Left ventricle myocardium inferior (tissue), 1 donor: ENCODE data around the gene PIP4K2C. TPM values are rescaled to one million over a fixed set of nuclear protein-coding genes. Genes with fewer than 3 reads are reported as not detected.

Source experiments
- DNase-seq: peaks from one replicate; pipeline ENCODE4 v3.0.0-alpha.2; 2020
- H3K27ac ChIP-seq: fragments of 200-600 bp; replicated peaks from 2 replicates; pipeline ENCODE4 v1.8.0; 2021
- H3K27me3 ChIP-seq: fragments of 200-600 bp; 2 replicates; pipeline ENCODE4 v1.8.0; 2021; ENCODE audit warnings: low read depth
- H3K36me3 ChIP-seq: fragments of 200-600 bp; 2 replicates; pipeline ENCODE4 v1.8.0; 2021
- H3K4me1 ChIP-seq: fragments of 200-600 bp; 2 replicates; pipeline ENCODE4 v1.8.0; 2021
- H3K4me3 ChIP-seq: fragments of 200-600 bp; 2 replicates; pipeline ENCODE4 v1.8.0; 2021; ENCODE audit warnings: mild to moderate bottlenecking, moderate library complexity
- H3K9me3 ChIP-seq: fragments of 200-600 bp; replicated peaks from 2 replicates; pipeline ENCODE4 v1.8.0; 2021
- CTCF ChIP-seq: fragments of 200-600 bp; IDR thresholded peaks from 2 replicates; pipeline ENCODE4 v1.8.0; 2021; ENCODE audit warnings: antibody characterized with exemption, mild to moderate bottlenecking, borderline replicate concordance
- intact Hi-C: fragments of 100-400 bp; cut with micrococcal nuclease; formaldehyde crosslinking; loops from one replicate; pipeline ENCODE4 v1.11.0; 2022
- total RNA-seq: library from RNA; stranded (reverse); fragmentation: NEBNext Ultra II Directional; extraction: Animal tissue kit (Norgen Biotek cat#: 25700); gene quantifications from one replicate; pipeline ENCODE4 v1.2.1, GENCODE V29; 2021
- donor health status: DM: no; HTN: yes; CAD: no; lungs with severe emphysema.

PIP4K2C gene
- total RNA-seq, 1 donor from 2014 or later: 12.3 TPM

- no peak overlapping the region for H3K27ac ChIP-seq
- H3K27me3 ChIP-seq: peaks cover 42% of the 10 kb centered on the region
- no peaks in the 10 kb centered on the region for H3K36me3 ChIP-seq
- no peak for DNase-seq
- intact Hi-C loops: no loop called here
- no peak for TF ChIP-seq CTCF
- H3K4me1 ChIP-seq: no peaks in the 10 kb centered on the region
- H3K9me3 ChIP-seq: no peaks in the 10 kb centered on the region
- no peak overlapping the region for H3K4me3 ChIP-seq
Observed at GRCh38 chr12:57575771-57576612, 15.0 kb upstream of the PIP4K2C start.

- Histone ChIP-seq H3K4me3 (no peak overlapping the region), H3K27me3 (peaks cover 42% of the 10 kb centered on the region), H3K4me1 (no peaks in the 10 kb centered on the region), H3K27ac (no peak overlapping the region), H3K36me3 (no peaks in the 10 kb centered on the region), H3K9me3 (no peaks in the 10 kb centered on the region)
- no peak for TF ChIP-seq CTCF
- intact Hi-C loops: no loop called here
- no peak for DNase-seq
Observed at GRCh38 chr12:57576613-57577160, 14.3 kb upstream of the PIP4K2C start.

- Histone ChIP-seq H3K9me3 (no peaks in the 10 kb centered on the region), H3K4me3 (no peak overlapping the region)
Observed at GRCh38 chr12:57577981-57578758, 12.8 kb upstream of the PIP4K2C start.

GRCh38 chr12:57579011-57579410 is 12.0 kb upstream of the PIP4K2C start:
- TF ChIP-seq CTCF: no peak
- no peaks in the 10 kb centered on the region for H3K36me3 ChIP-seq

More at GRCh38 chr12:57577981-57578758, 12.8 kb upstream of the PIP4K2C start:
- H3K36me3 ChIP-seq: no peaks in the 10 kb centered on the region
- no peak for DNase-seq
- intact Hi-C loops: no loop called here
- H3K27ac ChIP-seq: no peak overlapping the region
- no peak for TF ChIP-seq CTCF
- H3K27me3 ChIP-seq: peaks cover 41% of the 10 kb centered on the region
- H3K4me1 ChIP-seq: no peaks in the 10 kb centered on the region

GRCh38 chr12:57579677-57580465 is 11.1 kb upstream of the PIP4K2C start:
- no peaks in the 10 kb centered on the region for H3K4me1 ChIP-seq
- no peak for DNase-seq
- no peak overlapping the region for H3K4me3 ChIP-seq
- no peak for TF ChIP-seq CTCF
- no peak overlapping the region for H3K27ac ChIP-seq
- intact Hi-C loops: loop anchor here (5.0 kb wide), 1 partner anchor 42 kb away; no protein-coding TSS in a partner anchor
- no peaks in the 10 kb centered on the region for H3K36me3 ChIP-seq
- H3K27me3 ChIP-seq: peaks cover 38% of the 10 kb centered on the region
- H3K9me3 ChIP-seq: no peaks in the 10 kb centered on the region

More at GRCh38 chr12:57579011-57579410, 12.0 kb upstream of the PIP4K2C start:
- Histone ChIP-seq H3K27me3 (peaks cover 41% of the 10 kb centered on the region), H3K4me3 (no peak overlapping the region), H3K9me3 (no peaks in the 10 kb centered on the region), H3K4me1 (no peaks in the 10 kb centered on the region), H3K27ac (no peak overlapping the region)
- intact Hi-C loops: no loop called here
- no peak for DNase-seq
